GM12878 (cell line): ENCODE data around the gene PLA2G5. TPM values are rescaled to one million over a fixed set of nuclear protein-coding genes. Genes with fewer than 3 reads are reported as not detected.

Experiments
- ATAC-seq: fragments of 200-7000 bp; cut with Tn5 transposase; 3 replicates; pipeline ENCODE4 v1.9.1; 2020; ENCODE audit warnings: mild to moderate bottlenecking, moderate library complexity
- BruUV-seq: library from RNA; stranded (reverse); fragments of 400-500 nt; replicated peaks from 2 replicates; lab custom pipeline; 2021; lab: Mats Ljungman, UMichigan
- CTCF ChIA-PET: fragments of 300-600 bp; sonication (Branson Sonifier 250); formaldehyde crosslinking; extraction: SDS; loops from one replicate; lab custom pipeline; 2021; ENCODE audit warnings: inconsistent platforms; lab: Yijun Ruan, JAX
- POLR2A ChIA-PET: fragments of 350-600 bp; formaldehyde crosslinking; extraction: SDS; loops from one replicate; lab custom pipeline; 2021; ENCODE audit warnings: inconsistent platforms; lab: Charles Lee
- RAD21 ChIA-PET: fragments of 300-600 bp; sonication (Branson Sonifier 250); formaldehyde crosslinking; loops from one replicate; lab custom pipeline; 2023; ENCODE audit warnings: antibody characterized with exemption; ENCODE audit not compliant: unreplicated experiment; lab: Charles Lee
- SMC1A ChIA-PET: fragments of 300-600 bp; sonication (Branson Sonifier 250); formaldehyde crosslinking; loops from one replicate; lab custom pipeline; 2023; ENCODE audit not compliant: unreplicated experiment, uncharacterized antibody; lab: Charles Lee
- DNase-seq: peaks from one replicate; pipeline ENCODE4 v3.0.0-alpha.2; 2011; ENCODE audit warnings: low read depth, low spot score
- FAIRE-seq: peaks from 3 replicates; lab custom pipeline; 2011; peaks lifted over from hg19 to GRCh38; lab: Jason Lieb, UNC
- H2AFZ ChIP-seq: 2 replicates; pipeline ENCODE4 v1.6.0; 2011; ENCODE audit warnings: low read depth, low read length, control low read depth; ENCODE audit not compliant: control insufficient read depth
- H3K27ac ChIP-seq: 2 replicates; pipeline ENCODE4 v1.5.1; 2011; ENCODE audit warnings: control low read depth; ENCODE audit not compliant: control insufficient read depth, insufficient read depth
- H3K27me3 ChIP-seq, 2 experiments: replicated peaks in 1 of 2; 2 replicates each; pipeline versions ENCODE4 v1.6.0 to v1.6.1; 2011; ENCODE audit warnings: low read length in 1 of 2; ENCODE audit not compliant: control insufficient read depth in 2 of 2, insufficient read depth in 2 of 2
- H3K36me3 ChIP-seq, 2 experiments: 2 replicates each; pipeline ENCODE4 v1.5.1; 2011; ENCODE audit warnings: low read length in 1 of 2; ENCODE audit not compliant: control insufficient read depth in 2 of 2, insufficient read depth in 2 of 2
- H3K4me1 ChIP-seq: 2 replicates; pipeline ENCODE4 v1.6.1; 2011; ENCODE audit warnings: mild to moderate bottlenecking, low read length, moderate library complexity, mixed read lengths; ENCODE audit not compliant: control insufficient read depth, insufficient read depth
- H3K4me2 ChIP-seq: 2 replicates; pipeline ENCODE4 v1.6.0; 2011; ENCODE audit warnings: control low read depth; ENCODE audit not compliant: control insufficient read depth, insufficient read depth
- H3K4me3 ChIP-seq: fragments of 200-600 bp; sonication (generic); 2 replicates; pipeline ENCODE4 v1.5.1; 2016
- H3K79me2 ChIP-seq: 2 replicates; pipeline ENCODE4 v1.6.0; 2011; ENCODE audit warnings: low read length; ENCODE audit not compliant: control insufficient read depth, insufficient read depth
- H3K9ac ChIP-seq: 2 replicates; pipeline ENCODE4 v1.8.0; 2011; ENCODE audit warnings: low read length, control low read depth, mixed read lengths; ENCODE audit not compliant: control insufficient read depth, insufficient read depth
- H3K9me3 ChIP-seq: replicated peaks from 3 replicates; pipeline ENCODE4 v1.5.1; 2011; ENCODE audit warnings: mild to moderate bottlenecking, low read length; ENCODE audit not compliant: control insufficient read depth, insufficient read depth
- H4K20me1 ChIP-seq: 2 replicates; pipeline ENCODE4 v1.6.0; 2011; ENCODE audit not compliant: control insufficient read depth, insufficient read depth
- BRCA1 ChIP-seq: IDR thresholded peaks from 2 replicates; pipeline ENCODE4 v1.6.1; 2011; ENCODE audit warnings: low read depth, low read length, improper control_type of control experiment
- HDGF ChIP-seq: fragments of 450-650 bp; IDR thresholded peaks from 2 replicates; pipeline ENCODE4 v1.6.1; 2016; ENCODE audit warnings: antibody characterized with exemption
- MTA3 ChIP-seq: IDR thresholded peaks from 2 replicates; pipeline ENCODE4 v1.6.1; 2012; ENCODE audit warnings: low read length, inconsistent platforms, borderline replicate concordance
- MYC ChIP-seq: IDR thresholded peaks from 2 replicates; pipeline ENCODE4 v1.6.1; 2011; ENCODE audit warnings: mild to moderate bottlenecking, low read length, moderate library complexity, inconsistent platforms; ENCODE audit not compliant: insufficient read depth, insufficient replicate concordance, insufficient read length, severe bottlenecking
- POU2F2 ChIP-seq: IDR thresholded peaks from 3 replicates; pipeline ENCODE4 v1.6.1; 2011; ENCODE audit warnings: low read depth, mild to moderate bottlenecking, low read length, borderline replicate concordance
- PRDM15 ChIP-seq: fragments of 450-650 bp; formaldehyde crosslinking; IDR thresholded peaks from 2 replicates; pipeline ENCODE4 v1.4.0; 2020; ENCODE audit warnings: mild to moderate bottlenecking, moderate library complexity
- ZNF217 ChIP-seq: fragments of 450-650 bp; IDR thresholded peaks from 2 replicates; pipeline ENCODE4 v1.6.1; 2017; ENCODE audit warnings: antibody characterized with exemption, mild to moderate bottlenecking
- ZNF384 ChIP-seq: IDR thresholded peaks from 2 replicates; pipeline ENCODE4 v1.6.1; 2012; ENCODE audit warnings: low read depth, mild to moderate bottlenecking, low read length, improper control_type of control experiment, borderline replicate concordance
- WGBS: methylation state at CpG from one replicate; pipeline ENCODE4 v1.1.6; 2016; ENCODE audit warnings: low lambda C conversion rate; ENCODE audit not compliant: insufficient replicate concordance, insufficient coverage; ENCODE audit errors: missing lambda C conversion rate; 5-methylcytosine and 5-hydroxymethylcytosine counted together
- in situ Hi-C: fragments of 300-500 bp; cut with MboI; formaldehyde crosslinking; loops from 9 replicates; pipeline ENCODE4 v1.14.3; 2018; ENCODE audit warnings: mixed read lengths
- intact Hi-C: fragments of 100-400 bp; cut with micrococcal nuclease; formaldehyde crosslinking; loops from one replicate; pipeline ENCODE4 v1.14.2; 2022; ENCODE audit not compliant: unreplicated experiment
- polyA plus RNA-seq, 11 experiments: library from polyadenylated mRNA; depleted of rRNA in 4 of 11; unstranded in 6 of 11; stranded (reverse) in 5 of 11; fragments of >200 nt; fragmentation: Nextera tagmentation in 4 of 11; fragmentation: Illumina TruSeq in 1 of 11; extraction: Ambion mirVana in 4 of 11; extraction: Trizol in 1 of 11; gene quantifications; 1 replicate in 1 of 11; 2 replicates in 10 of 11; pipeline versions ENCODE4 v1.2.1 to v1.2.3, GENCODE V29; 2011 to 2016; ENCODE audit warnings: inconsistent platforms in 2 of 11, missing spikeins in 2 of 11, low read depth in 1 of 11
- total RNA-seq, 4 experiments: library from RNA; depleted of rRNA in 3 of 4; stranded (reverse); fragments of >200 nt in 3 of 4; fragmentation: Illumina TruSeq in 1 of 4; extraction: Trizol in 1 of 4; gene quantifications; 2 replicates each; pipeline versions ENCODE4 v1.2.1 to v1.2.3, GENCODE V29; 2013 to 2021
- TF ChIP-seq, protein P1 (sequence below): IDR thresholded peaks from 2 replicates; pipeline ENCODE4 v1.6.1; 2011; ENCODE audit warnings: mild to moderate bottlenecking, low read depth, low read length, moderate library complexity; ENCODE audit not compliant: insufficient replicate concordance
- TF ChIP-seq, protein P2 (sequence below): IDR thresholded peaks from 2 replicates; pipeline ENCODE4 v1.6.1; 2012; ENCODE audit warnings: low read depth, low read length, improper control_type of control experiment

The PLA2G5 gene
- total and polyA plus RNA-seq, 10 of the 15 experiments (the other 5 are each of a cell fraction or from before 2014, with no cell fraction given): 0.10 to 0.19 (median 0.17) TPM; not detected in 7

DNA sequence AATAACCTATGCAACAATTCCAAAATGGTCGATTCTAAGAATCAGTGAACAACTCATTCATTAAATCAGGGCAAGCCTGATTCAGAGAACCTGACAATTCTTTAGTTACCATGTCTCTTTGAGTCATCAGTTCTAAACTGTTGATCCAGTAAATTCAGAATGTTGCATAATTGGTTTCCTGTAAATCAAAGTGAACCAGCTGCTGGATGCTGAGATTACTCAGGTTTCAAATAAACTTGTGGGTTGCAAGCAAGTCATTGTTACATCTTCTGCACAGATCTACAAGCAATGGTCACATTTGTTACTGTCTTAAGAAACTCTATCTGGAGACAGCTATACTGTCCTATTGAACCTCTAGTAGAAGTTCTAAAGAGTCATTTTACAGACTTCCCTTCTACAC, 32.9 kb downstream of the PLA2G5 start:
- no peak overlapping the region for H2AFZ ChIP-seq
- no peak overlapping the region for H3K4me2 ChIP-seq
- H3K36me3 ChIP-seq: no peaks in the 10 kb centered on the region
- 0% methylated on average over 1 of the region's 1 CpG for WGBS
- no peaks in the 10 kb centered on the region for H3K9me3 ChIP-seq
- in situ Hi-C loops: no loop called here
- no peak overlapping the region for H3K9ac ChIP-seq
- ChIA-PET CTCF (interaction anchor here (1.0 to 8.9 kb wide), 5 partner anchors 11 to 387 kb away, joined by 3 to 181 read pairs (median 10); no protein-coding TSS in a partner anchor), RAD21 (interaction anchor here (1.8 to 7.0 kb wide), 2 partner anchors 44 to 49 kb away, joined by 9 to 91 read pairs; no protein-coding TSS in a partner anchor), POLR2A (no interaction called here), SMC1A (interaction anchor here (0.7 to 2.7 kb wide), 3 partner anchors 23 to 622 kb away, joined by 4 to 35 read pairs (median 12); no protein-coding TSS in a partner anchor)
- no peak overlapping the region for H3K27ac ChIP-seq
- intact Hi-C loops: no loop called here
- no peaks in the 10 kb centered on the region for H3K4me1 ChIP-seq
- BruUV-seq: no TSS peak
- no peak for FAIRE-seq
- H3K27me3 ChIP-seq: no peaks in the 10 kb centered on the region
- no peaks in the 10 kb centered on the region for H4K20me1 ChIP-seq
- no peak overlapping the region for H3K4me3 ChIP-seq
- no peak for ATAC-seq
- no peak for DNase-seq
- no peaks in the 10 kb centered on the region for H3K79me2 ChIP-seq
- no peak for TF ChIP-seq HDGF
- TF ChIP-seq ZNF384: no peak
- no peak for TF ChIP-seq POU2F2

DNA sequence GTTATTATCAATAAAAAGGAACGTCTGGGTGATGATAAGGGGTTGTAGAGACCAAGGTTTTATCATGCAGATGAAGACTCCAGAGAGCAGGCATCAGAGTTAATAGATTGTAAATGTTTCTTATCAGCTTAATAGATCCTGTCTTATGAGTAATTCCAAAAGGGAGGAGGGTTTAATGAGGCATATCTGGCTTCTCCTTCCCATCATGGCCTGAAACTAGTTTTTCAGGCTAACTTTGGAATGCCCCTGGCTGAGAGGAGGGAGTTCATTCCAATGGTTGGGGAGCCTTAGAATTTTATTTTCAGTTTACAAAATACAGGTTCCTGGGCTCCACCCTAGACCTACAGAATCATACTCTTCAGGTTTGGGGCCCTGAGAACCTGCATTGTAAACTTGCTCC, 35.9 kb downstream of the PLA2G5 start:
- no TSS peak for BruUV-seq
- no peaks in the 10 kb centered on the region for H3K79me2 ChIP-seq
- H3K4me2 ChIP-seq: no peak overlapping the region
- H4K20me1 ChIP-seq: no peaks in the 10 kb centered on the region
- H3K4me3 ChIP-seq: no peak overlapping the region
- ATAC-seq (no peak), FAIRE-seq (no peak), DNase-seq (no peak)
- no peak overlapping the region for H3K27ac ChIP-seq
- H3K27me3 ChIP-seq: no peaks in the 10 kb centered on the region
- SMC1A ChIA-PET: interaction anchor here (1.0 kb wide), 1 partner anchor 18 kb away, joined by 3 read pairs; no protein-coding TSS in a partner anchor
- CTCF ChIA-PET: interaction anchor here (1.1 kb wide), 1 partner anchor 46 kb away, joined by 4 read pairs; no protein-coding TSS in a partner anchor
- in situ Hi-C loops: no loop called here
- H3K9me3 ChIP-seq: no peaks in the 10 kb centered on the region
- H2AFZ ChIP-seq: no peak overlapping the region
- no peak overlapping the region for H3K9ac ChIP-seq
- RAD21 ChIA-PET: no interaction called here
- whole genome bisulfite sequencing: 0% methylated on average over 1 of the region's 1 CpG
- H3K4me1 ChIP-seq: no peaks in the 10 kb centered on the region; the same call in 1 of the 2 replicates
- intact Hi-C loops: no loop called here
- no peaks in the 10 kb centered on the region for H3K36me3 ChIP-seq
- POLR2A ChIA-PET: no interaction called here
- TF ChIP-seq PRDM15 (CRISPR knock-in tag): no peak
- no peak for TF ChIP-seq MYC
- TF ChIP-seq, protein P1, sequence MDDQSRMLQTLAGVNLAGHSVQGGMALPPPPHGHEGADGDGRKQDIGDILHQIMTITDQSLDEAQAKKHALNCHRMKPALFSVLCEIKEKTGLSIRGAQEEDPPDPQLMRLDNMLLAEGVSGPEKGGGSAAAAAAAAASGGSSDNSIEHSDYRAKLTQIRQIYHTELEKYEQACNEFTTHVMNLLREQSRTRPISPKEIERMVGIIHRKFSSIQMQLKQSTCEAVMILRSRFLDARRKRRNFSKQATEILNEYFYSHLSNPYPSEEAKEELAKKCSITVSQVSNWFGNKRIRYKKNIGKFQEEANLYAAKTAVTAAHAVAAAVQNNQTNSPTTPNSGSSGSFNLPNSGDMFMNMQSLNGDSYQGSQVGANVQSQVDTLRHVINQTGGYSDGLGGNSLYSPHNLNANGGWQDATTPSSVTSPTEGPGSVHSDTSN: no peak
- no peak for TF ChIP-seq ZNF217
- TF ChIP-seq BRCA1: no peak
- TF ChIP-seq, protein P2, sequence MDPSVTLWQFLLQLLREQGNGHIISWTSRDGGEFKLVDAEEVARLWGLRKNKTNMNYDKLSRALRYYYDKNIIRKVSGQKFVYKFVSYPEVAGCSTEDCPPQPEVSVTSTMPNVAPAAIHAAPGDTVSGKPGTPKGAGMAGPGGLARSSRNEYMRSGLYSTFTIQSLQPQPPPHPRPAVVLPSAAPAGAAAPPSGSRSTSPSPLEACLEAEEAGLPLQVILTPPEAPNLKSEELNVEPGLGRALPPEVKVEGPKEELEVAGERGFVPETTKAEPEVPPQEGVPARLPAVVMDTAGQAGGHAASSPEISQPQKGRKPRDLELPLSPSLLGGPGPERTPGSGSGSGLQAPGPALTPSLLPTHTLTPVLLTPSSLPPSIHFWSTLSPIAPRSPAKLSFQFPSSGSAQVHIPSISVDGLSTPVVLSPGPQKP: no peak
- TF ChIP-seq MTA3: no peak
